A673 (cell line): Measurements from ENCODE around the gene CLMP. TPM values are rescaled to one million over a fixed set of nuclear protein-coding genes. Genes with fewer than 3 reads are reported as not detected.
"Not testable (repeated sequence)": the region's sequence is repeated elsewhere in the genome, so short reads cannot be mapped to it uniquely, and the experiment has no call there.

Experiments used
- BruUV-seq: library from RNA; stranded (reverse); fragments of 400-500 nt; replicated peaks from 2 replicates; lab custom pipeline; 2021; lab: Mats Ljungman, UMichigan
- CTCF ChIA-PET: fragments of 300-600 bp; sonication (Branson Sonifier 250); formaldehyde crosslinking; loops from one replicate; lab custom pipeline; 2022; ENCODE audit warnings: antibody characterized with exemption; lab: Charles Lee
- POLR2A ChIA-PET: fragments of 300-600 bp; sonication (Branson Sonifier 250); formaldehyde crosslinking; loops from one replicate; lab custom pipeline; 2022; ENCODE audit warnings: antibody characterized with exemption; ENCODE audit not compliant: low non-redundant PET; lab: Charles Lee
- DNase-seq: peaks from one replicate; pipeline ENCODE4 v3.0.0-alpha.2; 2015; ENCODE audit warnings: low spot score
- H3K27ac ChIP-seq: fragments of 200-600 bp; sonication (generic); 2 replicates; pipeline ENCODE4 v1.5.1; 2016; ENCODE audit warnings: mixed run types, low read depth, mild to moderate bottlenecking, mixed read lengths, antibody characterized with exemption, low read length; ENCODE audit not compliant: poor library complexity, severe bottlenecking
- H3K27me3 ChIP-seq: fragments of 200-600 bp; sonication (generic); replicated peaks from 2 replicates; pipeline ENCODE4 v1.6.1; 2017; ENCODE audit warnings: mixed run types, low read depth, mild to moderate bottlenecking, mixed read lengths, antibody characterized with exemption, low read length; ENCODE audit not compliant: insufficient read depth, poor library complexity
- H3K36me3 ChIP-seq: fragments of 200-600 bp; sonication (generic); 2 replicates; pipeline ENCODE4 v1.6.1; 2016; ENCODE audit warnings: mixed run types, mild to moderate bottlenecking, mixed read lengths, antibody characterized with exemption, low read length; ENCODE audit not compliant: insufficient read depth, poor library complexity, severe bottlenecking
- H3K4me1 ChIP-seq: fragments of 200-600 bp; sonication (generic); 2 replicates; pipeline ENCODE4 v1.6.1; 2017; ENCODE audit warnings: mixed run types, mild to moderate bottlenecking, mixed read lengths, antibody characterized with exemption, low read length; ENCODE audit not compliant: insufficient read depth, poor library complexity, severe bottlenecking
- H3K4me3 ChIP-seq: fragments of 200-600 bp; sonication (generic); 2 replicates; pipeline ENCODE4 v1.5.1; 2016; ENCODE audit warnings: low read depth, mixed run types, mild to moderate bottlenecking, mixed read lengths, low read length; ENCODE audit not compliant: poor library complexity, severe bottlenecking
- H3K9me3 ChIP-seq: fragments of 200-600 bp; sonication (generic); 2 replicates; pipeline ENCODE4 v1.6.1; 2016; ENCODE audit warnings: mixed run types, low read depth, mild to moderate bottlenecking, mixed read lengths, antibody characterized with exemption, low read length; ENCODE audit not compliant: poor library complexity, severe bottlenecking
- CTCF ChIP-seq: fragments of 300-800, 200-600 bp; sonication (generic); conservative IDR thresholded peaks from 2 replicates; pipeline ENCODE4 v1.5.1; 2017; ENCODE audit warnings: low read depth, mild to moderate bottlenecking, antibody characterized with exemption, low read length, moderate library complexity, mixed read lengths
- EZH2 ChIP-seq: fragments of 200-600 bp; sonication (generic); IDR thresholded peaks from 2 replicates; pipeline ENCODE4 v1.6.1; 2017; ENCODE audit warnings: borderline replicate concordance, low read depth, mild to moderate bottlenecking, mixed read lengths, antibody characterized with exemption, low read length; ENCODE audit not compliant: poor library complexity, severe bottlenecking
- intact Hi-C: fragments of 100-400 bp; cut with micrococcal nuclease; formaldehyde crosslinking; loops from one replicate; pipeline ENCODE4 v1.10.0; 2022; ENCODE audit not compliant: unreplicated experiment
- total RNA-seq: library from RNA; stranded (reverse); gene quantifications from 2 replicates; pipeline ENCODE4 v1.2.3, GENCODE V29; 2021

The CLMP gene
- total RNA-seq, 1 experiment from 2014 or later: 62.6 TPM

- Histone ChIP-seq H3K4me1 (peaks cover 59% of the 10 kb centered on the region), H3K9me3 (no peaks in the 10 kb centered on the region), H3K27ac (peak within 1 kb of the TSS; percentile 100), H3K4me3 (peak within 1 kb of the TSS; percentile 83), H3K36me3 (peaks cover 51% of the 10 kb centered on the region), H3K27me3 (no peaks in the 10 kb centered on the region)
- no TSS peak for BruUV-seq
- DNase-seq: peak; percentile 82
- ChIA-PET CTCF (interaction anchor here (0.6 to 1.6 kb wide), 10 partner anchors 8 to 394 kb away, joined by 3 to 13 read pairs (median 6); no protein-coding TSS in a partner anchor), POLR2A (interaction anchor here (0.6 to 0.9 kb wide), 4 partner anchors 8 to 482 kb away, joined by 3 to 11 read pairs (median 6); no protein-coding TSS in a partner anchor)
- TF ChIP-seq CTCF: no peak
- TF ChIP-seq EZH2: no peak
- intact Hi-C loops: no loop called here
These were observed 133.5 kb downstream of the CLMP start, which contains the start of gene HSPA8 for GRCh38 chr11:123061403-123062157. Gene HSPA8 (minus strand): TSS chr11:123062136. CDS start chr11:123061324, 812 bp downstream.

GRCh38 chr11:123060277-123061000 lies 134.6 kb downstream of the CLMP start:
- BruUV-seq: no TSS peak
- H3K27ac ChIP-seq: peak overlapping the region; percentile 100
- peak; percentile 40 for DNase-seq
- peaks cover 62% of the 10 kb centered on the region for H3K36me3 ChIP-seq
- no peak for TF ChIP-seq CTCF
- no peak for TF ChIP-seq EZH2
- no peaks in the 10 kb centered on the region for H3K9me3 ChIP-seq
- CTCF ChIA-PET: no interaction called here
- POLR2A ChIA-PET: interaction anchor here (0.6 kb wide), 1 partner anchor 46 kb away, joined by 3 read pairs; no protein-coding TSS in a partner anchor
- peak overlapping the region; percentile 83 for H3K4me3 ChIP-seq
- peaks cover 50% of the 10 kb centered on the region for H3K4me1 ChIP-seq
- intact Hi-C loops: no loop called here
- no peaks in the 10 kb centered on the region for H3K27me3 ChIP-seq

GRCh38 chr11:123059041-123059920 lies 135.8 kb downstream of the CLMP start:
- peaks cover 38% of the 10 kb centered on the region for H3K4me1 ChIP-seq
- CTCF ChIA-PET, DNase-seq, intact Hi-C loops, POLR2A ChIA-PET, H3K9me3 ChIP-seq, BruUV-seq, H3K27me3 ChIP-seq: not testable (repeated sequence)
- peak overlapping the region; percentile 2 for H3K27ac ChIP-seq
- H3K4me3 ChIP-seq: peak overlapping the region; percentile 83
- H3K36me3 ChIP-seq: peaks cover 68% of the 10 kb centered on the region
